T-helper 2 cell (primary cell): ENCODE data around the gene EIF2S1.
"Not testable (repeated sequence)": the region's sequence is repeated elsewhere in the genome, so short reads cannot be mapped to it uniquely, and the experiment has no call there.

ENCODE experiments used
- DNase-seq, 5 experiments: peaks; one replicate each; pipeline versions ENCODE4 v3.0.0 to v3.0.0-alpha.2; 2012 to 2022

Gene EIF2S1

DNA sequence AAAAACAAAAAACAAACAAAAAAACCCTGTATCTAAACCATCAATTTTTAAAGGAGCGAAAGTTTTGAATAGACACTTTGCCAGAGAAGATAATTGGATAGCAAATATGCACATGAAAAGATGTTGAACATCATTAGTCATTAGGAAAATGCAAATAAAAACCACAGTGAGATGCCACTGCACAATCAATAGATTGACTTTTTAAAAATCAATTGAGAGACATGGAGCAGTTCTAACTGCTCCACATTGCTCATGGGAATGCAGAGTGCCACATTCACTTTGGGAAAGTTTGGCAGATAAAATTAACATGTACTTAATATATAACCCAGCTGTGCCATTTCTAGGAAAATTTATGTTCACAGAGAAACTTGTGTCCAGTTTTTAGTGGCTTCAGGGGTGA lies 12.7 kb downstream of the EIF2S1 start:
- DNase-seq, result no peak

DNA sequence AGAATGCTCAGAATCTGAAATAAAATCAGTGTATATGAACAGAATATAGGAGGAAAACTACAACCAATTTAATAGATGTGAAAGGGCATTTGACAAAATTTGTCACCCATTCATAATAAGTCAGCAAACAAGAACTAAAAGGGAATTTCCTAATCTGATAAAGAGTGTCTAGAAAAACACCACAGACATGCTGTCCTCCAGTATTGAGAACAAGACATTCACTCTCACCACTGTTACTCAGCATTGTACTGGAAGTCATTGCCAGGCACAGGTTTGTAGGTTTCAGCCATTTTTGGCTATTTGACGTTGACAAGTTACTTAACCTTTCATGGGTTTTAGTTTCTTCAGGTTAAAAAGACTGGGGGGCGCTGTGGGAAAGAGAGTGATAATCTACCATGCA lies 13.2 kb downstream of the EIF2S1 start:
- DNase-seq, result peak in 1 of 5 experiments; percentile 75

DNA sequence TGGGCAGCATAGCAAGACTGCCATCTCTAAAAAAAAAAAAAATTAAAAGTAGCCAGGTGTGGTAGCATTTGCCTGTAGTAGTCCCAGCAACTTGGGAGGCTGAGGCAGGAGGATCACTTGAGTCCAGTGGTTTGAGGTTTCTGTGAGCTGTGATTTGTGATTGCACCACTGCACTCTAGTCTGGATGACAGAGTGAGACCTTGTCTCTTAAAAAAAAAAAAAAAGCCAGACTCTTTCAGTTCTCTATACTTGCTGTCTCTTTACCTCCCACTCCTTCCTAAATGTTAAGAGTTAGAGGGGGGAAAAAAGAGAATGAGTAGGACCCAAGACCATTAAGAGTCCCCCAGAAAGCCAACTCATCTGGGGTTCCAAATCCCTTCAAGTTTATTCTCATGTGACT lies 17.8 kb downstream of the EIF2S1 start:
- DNase-seq, result no peak

DNA sequence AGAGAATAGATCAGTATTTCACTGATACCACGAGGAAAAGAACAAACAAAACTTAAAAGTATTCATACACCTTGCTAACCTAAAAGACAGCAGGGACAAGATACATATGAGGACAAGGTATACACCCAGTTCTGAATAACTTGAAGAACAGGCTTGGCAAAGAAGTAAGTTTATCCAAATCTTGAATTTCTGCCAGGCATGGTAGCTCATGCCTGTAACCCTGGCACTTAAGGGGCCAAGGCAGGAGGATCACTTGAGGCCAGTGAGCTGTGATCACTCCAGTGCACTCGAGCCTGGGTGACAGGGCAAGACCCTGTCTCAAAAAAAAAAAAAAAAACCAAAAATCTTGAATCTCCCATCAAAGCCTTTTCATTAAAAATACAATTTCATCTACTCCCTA lies 25.0 kb downstream of the EIF2S1 start:
- DNase-seq, result no peak

DNA sequence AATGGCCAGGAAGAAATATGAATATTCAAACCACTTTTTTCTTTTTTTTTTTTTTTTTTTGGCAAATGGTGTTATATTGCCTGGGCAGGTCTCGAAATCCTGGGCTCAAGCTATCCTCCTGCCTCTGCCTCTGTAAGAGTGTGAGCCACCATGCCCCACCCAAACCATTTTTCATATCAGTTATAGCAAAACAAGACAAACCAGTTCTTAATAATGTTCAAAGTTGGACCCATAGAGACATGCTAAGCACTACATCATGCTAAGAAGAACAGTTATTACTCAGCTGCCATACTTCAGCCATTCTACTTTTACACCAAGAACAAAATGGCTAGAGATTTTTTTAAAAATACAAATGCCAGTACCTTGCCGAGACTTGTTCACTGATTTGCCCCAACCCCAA lies 25.5 kb downstream of the EIF2S1 start:
- no peak for DNase-seq

DNA sequence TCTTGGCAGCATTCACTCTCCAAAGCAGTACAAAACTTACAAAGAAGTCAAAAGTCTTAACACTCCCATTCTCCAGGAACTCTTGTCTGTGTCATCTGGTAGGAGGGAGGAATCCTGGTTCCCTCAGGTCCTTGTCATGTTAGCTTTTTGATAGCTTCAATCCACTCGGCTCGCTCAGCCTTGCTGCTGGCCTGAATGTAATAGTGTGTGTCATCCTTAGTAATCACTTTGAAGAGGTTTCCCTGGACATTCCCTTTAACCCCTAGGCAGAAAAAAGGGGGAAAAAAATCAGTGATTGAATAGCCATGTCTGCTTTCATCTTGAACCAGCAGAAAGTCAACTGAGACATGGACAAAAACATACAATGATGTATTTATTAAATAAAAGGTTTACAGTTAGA lies 27.1 kb downstream of the EIF2S1 start:
- no peak for DNase-seq

DNA sequence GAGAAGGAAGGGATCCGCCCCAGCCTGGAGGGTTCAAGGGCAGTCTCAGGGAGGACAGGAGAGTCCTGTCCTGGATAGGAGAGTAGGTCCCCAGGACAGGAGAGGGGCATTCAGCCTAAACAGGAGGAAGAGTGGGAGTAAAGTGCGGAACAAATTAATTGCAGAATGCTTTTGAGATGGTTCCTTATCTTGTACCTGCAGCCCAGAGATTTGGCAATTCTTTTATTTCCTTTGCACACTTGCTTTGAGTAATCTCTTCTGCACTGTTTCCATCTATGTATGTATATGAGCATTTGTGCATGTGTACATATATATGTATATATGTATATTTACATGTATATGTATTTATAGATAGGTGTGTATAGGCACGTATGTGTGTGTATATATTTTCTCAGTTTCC lies 29.1 kb downstream of the EIF2S1 start:
- no peak for DNase-seq

DNA sequence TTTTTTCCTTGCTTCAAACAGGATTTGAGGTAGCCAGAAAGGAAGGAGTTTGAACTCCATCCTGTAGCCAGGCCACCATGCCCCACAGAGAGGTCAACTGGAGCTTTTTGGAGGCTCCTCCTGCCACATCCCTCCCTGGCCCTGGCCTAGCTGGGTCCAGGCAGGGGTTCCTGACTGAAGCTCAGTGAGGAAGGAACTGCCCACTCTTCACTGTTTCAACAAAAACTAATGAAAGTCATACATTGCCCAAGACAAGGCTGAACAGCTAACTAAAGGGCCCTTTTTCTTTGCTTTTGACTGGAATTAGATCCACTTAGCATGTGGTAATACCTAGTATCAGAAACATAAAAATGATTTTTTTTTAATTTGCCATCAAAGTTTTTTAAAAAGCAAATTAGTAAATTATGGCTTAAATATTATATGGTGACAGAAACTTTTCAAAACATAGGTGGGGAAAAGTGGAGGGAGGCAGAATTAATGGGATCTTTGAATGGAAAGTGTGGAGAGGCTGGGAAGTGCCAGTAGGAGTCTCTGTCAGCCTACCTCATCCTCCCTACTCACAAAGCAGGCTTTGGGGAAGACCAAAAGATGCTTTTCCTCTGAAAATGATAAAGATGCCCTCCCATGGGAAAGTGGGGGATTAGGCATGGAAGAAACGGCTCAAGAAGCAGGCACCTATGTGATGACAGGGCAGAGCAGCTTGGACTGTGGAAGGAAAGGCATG lies 29.8 kb downstream of the EIF2S1 start:
- DNase-seq, result no peak

DNA sequence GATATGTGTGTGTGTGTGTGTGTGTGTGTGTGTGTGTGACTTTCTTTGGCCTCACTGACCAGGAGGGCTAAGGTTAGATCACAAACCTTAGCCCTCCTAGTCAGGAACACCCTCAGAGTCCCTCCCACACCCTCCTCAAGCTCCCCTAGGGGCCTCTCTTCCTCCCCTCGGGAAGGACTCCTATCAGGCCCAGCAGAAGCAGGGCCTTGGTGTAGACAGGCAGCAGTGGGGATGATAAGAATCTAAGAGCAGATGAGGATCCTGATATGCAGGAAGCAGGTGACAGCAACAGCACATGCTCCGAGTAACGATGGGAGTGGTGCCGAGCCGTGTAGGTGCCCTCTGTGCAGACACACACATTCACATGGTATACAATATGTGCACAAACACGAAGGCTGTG lies 31.1 kb downstream of the EIF2S1 start:
- DNase-seq, result peak in 1 of 5 experiments; percentile 77

DNA sequence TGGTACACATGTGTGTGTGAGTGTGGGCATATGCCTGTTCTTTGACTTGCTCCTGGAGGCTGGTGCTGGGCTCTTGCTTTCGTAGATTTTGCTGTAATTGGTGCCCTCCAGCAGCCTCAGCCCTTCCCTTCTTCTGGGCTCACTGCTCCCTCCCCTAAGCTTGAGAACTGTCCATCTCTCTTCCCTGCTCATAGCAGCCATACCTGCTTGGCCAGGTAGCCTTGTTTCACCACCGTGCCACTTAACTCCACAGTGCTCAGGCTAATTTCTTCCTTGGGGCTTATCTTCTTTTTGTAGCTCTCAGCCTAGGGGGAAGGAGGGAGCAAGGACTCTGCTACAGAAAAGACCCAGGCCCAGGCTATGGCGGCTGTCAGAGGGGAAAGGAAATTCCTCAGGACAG lies 32.0 kb downstream of the EIF2S1 start:
- DNase-seq, result no peak

DNA sequence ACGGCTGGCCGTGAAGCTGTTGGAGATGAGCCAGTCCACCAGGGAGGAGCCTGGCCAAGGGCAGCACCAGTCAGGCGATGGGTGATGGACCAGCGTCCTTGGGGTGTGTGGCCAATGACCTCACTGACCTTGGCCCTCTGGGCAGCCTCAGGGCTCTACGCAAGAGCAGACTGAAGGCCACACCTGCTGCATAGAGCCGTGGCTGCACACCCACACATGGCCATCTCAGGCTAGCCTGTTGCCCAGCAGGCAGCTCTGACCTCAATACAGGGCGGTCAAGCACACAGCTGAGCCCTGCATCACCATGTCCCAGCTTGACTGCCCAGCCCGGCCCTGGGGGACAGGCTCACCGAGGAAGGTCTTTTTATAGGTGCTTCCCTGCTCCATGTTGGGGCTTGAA lies 32.7 kb downstream of the EIF2S1 start:
- DNase-seq, result no peak

DNA sequence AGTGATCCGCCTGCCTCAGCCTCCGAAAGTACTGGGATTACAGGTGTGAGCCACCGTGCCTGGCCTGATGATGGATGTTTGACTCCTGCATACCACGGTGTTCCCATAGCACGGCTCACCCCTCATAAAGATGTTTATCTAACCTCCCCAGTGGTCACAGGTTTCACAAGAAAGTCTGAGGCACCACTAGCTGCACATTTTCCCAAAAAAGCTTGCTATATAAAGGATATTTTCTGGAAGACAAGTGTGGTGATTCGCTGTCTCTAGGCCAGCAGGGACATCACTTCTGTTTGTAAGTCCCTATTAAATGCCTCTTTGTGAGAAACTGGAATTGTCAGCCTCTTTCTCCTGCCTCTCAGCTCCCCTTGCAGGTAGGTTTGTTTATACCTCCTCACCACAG lies 33.6 kb downstream of the EIF2S1 start:
- DNase-seq, result no peak

DNA sequence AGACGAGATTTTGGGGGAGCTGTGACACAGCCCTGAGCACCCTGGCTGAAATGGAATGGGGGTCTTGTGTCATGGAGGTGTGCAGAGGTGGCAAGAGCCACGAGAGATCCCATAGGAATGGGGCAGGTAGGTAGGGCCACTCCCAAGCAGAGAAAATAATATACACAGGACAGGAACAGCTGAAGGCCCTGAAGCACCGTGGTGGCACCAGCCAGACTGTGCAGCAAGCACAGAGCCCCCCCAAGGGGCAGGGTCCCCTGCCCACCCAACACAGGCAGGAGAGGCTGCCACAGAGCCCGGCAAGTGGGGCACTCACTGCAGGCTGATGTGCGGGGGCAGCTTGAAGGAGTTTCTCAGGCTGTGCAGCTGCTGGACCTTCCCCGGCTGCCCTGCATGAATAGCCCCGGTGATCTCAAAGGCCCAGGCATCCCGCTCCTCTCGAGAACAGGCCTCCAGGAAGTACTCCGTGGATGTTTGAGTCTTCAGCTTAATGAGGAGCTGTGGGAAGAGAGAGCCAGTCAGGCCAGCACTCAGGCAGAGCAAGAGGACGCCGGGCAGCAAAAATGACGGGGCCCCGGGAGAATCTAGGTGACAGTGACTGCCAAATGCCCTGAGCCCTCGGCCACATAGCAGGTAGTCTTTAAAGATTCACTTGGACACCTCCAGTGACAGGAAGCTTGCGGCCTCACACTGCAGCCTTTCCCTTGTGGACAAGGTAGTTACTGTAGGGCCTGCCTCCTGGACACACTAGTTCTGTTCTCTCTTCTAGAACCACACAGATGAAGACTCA lies 35.2 kb downstream of the EIF2S1 start:
- no peak for DNase-seq

DNA sequence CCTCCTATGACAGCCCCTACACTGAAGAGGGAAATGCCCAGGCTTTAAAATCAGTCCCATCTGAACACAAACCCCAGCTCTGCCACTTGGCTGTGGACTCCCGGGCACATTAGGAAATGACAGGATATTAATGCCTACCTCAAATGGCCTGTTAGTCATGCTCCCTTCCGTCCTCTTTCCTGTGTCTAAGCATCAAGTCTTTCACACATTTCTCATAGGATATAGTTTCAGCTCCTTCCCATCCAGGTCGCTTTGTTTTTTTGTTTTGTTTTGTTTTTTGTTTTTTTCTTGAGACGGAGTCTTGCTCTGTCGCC lies 35.7 kb downstream of the EIF2S1 start:
- no peak for DNase-seq

DNA sequence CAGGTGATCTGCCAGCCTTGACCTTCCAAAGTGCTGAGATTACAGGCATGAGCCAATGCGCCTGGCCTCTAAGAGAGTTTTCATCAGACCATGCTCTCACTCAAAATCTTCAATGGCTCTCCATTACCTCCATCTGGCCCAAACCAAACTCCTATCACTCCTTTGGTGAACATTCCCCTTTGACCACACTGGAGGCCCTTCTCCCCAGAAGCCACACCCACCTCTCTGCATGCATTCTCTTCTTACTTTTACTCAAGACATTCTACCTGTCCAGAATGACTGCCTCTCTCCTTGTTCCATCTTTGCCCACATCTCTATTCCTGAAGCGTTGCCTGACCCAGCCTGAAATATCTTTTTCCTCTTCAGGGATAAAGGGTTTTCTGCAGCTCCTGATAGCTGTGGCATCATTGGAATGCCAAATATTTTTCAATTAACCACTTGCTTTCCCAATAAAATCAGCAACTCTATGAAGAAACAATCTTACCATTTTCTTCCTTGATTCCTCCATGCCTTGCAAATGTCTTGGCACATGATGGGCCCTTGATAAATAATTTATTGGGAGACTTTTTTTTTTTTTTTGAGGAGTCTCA lies 36.3 kb downstream of the EIF2S1 start:
- DNase-seq, result no peak

DNA sequence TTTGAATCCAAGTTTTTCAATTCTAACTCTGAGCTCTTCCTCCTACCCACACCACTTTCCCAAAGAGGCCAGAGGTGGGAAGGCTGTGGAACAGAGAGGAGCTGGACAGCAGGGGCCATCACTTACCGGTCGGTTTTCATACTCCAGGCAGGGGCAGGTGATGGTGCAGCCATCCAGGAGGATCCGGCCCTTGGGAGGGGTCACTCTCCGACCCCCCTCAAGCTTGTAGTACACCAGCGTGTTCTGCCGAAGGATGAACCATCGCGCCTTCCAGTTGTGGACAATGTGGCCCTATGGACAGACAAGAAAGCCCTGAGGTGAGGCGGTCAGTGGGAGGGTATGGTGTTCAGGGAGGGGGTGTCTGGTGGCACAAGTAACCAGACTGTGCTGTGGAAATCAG lies 37.4 kb downstream of the EIF2S1 start:
- no peak for DNase-seq

DNA sequence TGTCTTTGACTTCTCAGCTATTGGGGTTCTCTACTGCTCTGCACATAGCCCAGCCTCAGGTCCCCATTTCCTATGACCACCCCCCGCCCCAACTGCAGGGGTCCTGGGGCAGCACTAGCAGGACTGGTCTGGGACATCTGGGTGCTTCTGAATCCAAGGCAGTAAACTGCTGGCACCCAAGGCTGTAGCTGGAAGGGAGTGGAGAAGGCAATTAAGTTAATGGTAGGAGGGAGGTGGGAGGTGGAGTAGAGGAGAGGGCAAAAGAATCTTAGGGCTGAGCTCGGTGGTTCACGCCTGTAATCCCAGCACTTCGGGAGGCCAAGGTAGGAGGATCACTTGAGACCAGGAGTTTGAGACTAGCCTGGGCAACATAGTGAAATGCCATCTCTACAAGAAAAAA lies 40.3 kb downstream of the EIF2S1 start:
- no peak for DNase-seq

DNA sequence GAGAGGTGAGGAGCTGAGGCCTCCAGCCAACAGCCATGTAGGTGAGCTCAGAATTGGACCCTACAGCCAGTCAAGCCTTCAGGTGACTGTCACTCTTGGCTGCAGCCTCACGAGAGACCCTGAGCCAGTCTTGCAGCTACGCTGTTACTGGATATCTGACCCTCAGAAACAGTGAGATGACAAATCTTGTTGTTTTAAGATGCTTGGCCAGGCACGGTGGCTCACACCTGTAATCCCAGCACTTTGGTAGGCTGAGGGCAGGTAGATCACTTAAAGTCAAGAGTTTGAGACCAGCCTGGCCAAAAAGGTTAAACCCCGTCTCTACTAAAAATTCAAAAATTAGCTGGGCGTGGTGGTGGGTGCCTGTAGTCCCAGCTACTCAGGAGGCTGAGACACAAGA lies 45.6 kb downstream of the EIF2S1 start:
- no peak for DNase-seq

DNA sequence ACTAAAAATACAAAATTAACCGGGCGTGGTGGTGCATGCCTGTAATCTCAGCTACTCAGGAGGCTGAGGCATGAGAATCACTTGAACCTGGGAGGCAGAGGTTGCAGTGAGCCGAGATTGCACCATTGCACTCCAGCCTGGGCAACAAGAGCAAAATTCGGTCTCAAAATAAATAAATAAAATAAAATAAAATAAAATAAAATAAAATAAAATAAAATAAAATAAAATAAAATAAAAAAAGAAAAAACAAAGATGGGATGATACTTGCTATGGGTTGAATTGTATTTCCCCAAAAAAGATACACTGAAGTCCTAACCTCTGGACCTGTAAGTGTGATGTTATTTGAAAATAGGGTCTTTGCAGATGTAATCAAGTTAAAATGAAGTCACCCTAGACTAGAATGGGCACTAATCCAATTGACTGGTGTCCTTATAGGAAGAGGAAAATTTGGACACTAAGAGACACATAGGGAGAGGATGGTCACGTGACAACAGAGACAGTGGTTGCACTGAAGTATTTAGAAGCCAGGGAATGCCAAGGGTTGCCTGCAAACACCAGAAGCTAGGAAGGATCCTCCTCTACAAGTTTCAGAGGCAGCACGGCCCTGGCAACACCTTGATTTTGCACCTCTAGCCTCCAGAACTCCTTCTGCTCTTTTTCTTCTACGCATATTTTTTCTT lies 48.1 kb downstream of the EIF2S1 start:
- not testable (repeated sequence) for DNase-seq

DNA sequence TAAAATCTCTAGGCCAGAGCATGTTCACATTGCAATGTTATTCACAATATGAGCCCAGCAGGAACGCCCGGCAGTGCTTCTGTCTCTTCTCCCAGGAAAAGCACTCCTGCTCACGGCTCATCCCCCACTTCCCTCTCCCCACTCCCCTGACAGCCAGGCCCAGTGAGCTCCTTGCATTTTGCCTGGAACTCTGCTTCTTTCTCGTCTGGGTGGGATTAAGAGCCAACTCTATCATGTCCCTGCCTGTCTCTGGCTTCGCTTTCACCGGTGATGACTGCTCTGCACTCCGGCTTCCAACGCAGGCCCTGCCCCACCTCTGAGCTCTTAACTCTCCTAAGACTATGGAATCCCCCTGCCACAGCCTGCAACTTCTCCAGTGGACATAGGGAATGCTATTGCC lies 49.3 kb downstream of the EIF2S1 start:
- no peak for DNase-seq

DNA sequence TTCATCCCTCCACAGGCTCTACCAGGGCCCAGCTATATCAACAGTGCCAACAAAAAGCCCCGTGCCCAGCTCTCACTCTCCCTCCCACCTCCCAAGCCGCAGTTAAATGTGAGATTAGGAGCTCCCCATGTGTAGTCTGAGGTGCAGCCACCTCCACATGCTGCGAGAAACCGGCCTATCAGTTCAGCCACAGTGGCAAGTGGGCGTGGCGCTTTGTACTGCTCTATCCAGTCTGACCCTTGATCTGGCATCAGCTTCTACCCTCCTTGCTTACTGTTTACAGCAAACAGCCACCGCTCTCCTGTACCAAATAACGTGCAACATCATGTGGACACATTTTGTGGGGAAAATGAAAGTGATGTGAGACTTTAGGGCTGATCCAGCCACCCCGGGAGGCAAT lies 50.2 kb downstream of the EIF2S1 start:
- DNase-seq, result no peak

DNA sequence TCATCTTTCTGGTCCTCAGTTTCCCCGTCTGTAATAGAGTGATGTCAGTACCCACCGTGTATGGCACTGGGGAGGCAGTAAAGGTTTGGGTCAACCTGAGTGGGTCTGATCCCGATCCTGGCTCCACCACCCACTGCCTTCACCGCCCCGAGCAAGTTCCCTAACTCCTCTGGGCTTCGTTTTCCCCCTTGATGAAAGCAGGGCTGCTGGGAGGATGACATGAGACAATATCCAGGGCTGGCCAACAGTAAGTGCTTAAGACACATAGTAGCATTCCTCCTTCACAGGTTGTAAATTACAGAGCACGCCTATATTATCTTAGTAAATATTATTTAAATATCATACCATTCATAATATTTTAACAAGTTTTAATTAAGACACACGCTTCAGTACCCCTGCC lies 51.2 kb downstream of the EIF2S1 start:
- DNase-seq, result no peak

DNA sequence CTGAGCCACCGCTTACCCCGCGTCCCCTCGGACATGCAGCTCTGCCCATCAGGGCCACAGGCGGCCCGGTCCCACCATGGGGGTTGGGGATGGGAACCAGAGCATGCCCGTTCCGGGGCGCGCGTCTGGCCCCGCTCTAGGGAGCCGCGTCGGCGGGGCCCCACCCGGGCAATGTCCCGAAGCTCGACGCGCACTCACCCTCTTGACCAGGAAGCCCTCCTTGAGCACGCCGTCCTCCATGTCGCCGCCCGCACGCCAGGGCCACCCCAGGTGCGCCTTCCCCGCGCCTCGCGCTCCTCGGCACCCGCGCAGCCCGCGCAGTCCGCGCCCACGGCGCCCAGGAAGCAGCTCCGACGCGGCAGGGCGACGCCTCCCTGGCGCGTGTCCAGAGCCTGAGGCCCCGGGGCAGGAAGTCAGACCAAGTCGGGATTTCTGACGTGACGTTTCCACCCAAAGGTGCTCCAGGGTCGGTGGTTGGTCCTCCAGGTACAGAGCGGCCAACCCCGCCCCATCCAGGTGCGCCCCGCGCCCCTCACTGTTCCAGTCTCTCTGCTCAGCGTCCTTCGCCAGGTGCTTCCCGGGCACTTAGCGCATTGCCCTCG lies 51.8 kb downstream of the EIF2S1 start, which contains the start of gene PLEK2:
TSS of gene PLEK2 (minus strand) at position 346 of the 602 bp plus-strand sequence. CDS start at position 240, 106 bp downstream.
- DNase-seq, result peak in 3 of 5 experiments; percentile 15 to 47 (median 29)
